Measurements from ENCODE around the gene TIPRL. TPM values are rescaled to one million over a fixed set of nuclear protein-coding genes. Genes with fewer than 3 reads are reported as not detected.

The TIPRL gene
- total RNA-seq, 4 donors from 2014 or later: 13.6 to 28.0 (median 22.5) TPM

DNA sequence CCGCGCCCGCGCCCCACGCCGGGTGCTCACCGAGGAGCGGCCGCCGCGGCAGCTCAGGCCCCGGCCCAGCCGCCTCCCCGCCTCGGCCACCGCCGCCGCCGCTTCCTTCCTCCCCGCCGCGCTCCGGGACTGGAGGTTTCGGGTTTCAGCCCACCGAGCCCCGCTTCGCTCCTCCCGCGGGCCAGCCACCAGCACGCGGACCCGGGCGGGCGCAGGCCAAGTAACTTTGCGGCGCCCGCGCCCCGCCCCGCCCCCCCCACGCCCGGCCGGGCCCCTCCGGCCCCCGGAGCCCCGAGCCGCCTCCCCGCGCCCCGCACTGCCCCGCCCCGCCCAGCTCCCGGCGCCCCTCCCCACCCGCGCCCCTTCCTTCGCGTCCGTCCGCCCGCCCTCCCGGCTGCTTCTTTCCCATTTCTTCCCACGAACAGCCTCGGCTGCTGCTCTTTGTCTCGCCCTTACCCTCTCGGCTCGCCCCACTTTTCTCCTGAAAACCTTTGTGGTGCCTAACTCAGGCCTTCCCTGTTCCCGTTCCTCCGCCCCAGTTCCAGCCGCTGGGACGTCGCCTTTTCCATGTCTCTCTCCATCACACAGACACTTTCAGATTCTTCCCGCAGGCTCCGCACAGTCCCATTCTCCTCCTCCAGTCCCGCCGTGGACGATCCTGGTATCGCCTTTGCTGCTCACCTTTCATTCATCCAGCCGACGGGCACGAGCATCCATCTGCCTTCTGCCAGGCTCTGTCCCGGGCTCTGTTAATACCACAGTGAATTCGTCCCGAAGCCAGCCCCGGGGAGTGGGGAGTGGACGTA lies 41.9 kb upstream of the TIPRL start, which contains the start of gene GPR161:
Gene GPR161 (minus strand): TSS at position 222 of the 806 bp plus-strand sequence. CDS start 32,080 bp downstream, outside the sequence.
- TF ChIP-seq CTCF (IDR thresholded peaks at IDR 0.05; ENCODE audit: low read depth): no peak

GRCh38 chr1:168137515-168137821 lies 41.3 kb upstream of the TIPRL start:
- TF ChIP-seq CTCF (IDR thresholded peaks at IDR 0.05; ENCODE audit: low read depth): no peak

DNA sequence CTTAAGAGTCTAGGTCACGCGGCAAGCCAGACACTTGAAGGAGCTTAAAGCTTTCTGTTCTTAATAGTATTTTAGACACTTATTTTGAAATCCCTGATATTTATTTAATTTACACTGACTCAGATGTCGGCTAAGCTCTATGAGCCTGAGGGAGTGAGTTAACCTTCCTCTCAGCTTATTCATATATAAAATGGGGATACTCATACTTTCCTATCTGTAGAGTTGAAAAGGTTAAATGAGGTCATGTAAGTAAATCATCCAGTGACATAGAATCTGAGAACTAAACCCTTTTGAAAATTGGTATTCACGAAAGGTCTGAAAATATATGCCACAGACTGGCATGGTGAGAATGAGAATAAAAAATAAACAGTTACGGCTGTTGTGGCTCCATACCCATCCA lies 40.6 kb upstream of the TIPRL start:
- TF ChIP-seq CTCF (IDR thresholded peaks at IDR 0.05; ENCODE audit: low read depth): no peak

DNA sequence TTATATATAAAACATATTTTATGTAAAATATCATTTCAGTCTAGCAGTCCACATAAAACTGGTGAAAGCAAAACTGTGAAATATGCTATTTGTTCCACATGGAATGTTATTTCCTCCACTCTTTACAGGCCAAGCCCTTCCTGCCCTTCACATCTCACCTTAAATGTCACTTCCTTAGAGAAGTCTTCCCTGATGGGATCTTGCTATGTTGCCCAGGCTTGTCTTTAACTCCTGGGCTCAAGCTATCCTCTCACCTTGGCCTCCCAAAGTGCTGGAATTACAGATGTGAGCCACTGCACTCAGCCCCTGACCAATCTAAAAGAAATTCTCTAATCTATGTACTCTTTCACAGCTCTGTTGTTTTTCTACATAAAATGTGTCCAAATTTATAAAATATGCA lies 39.7 kb upstream of the TIPRL start:
- no peak for TF ChIP-seq CTCF (IDR thresholded peaks at IDR 0.05; ENCODE audit: low read depth)

DNA sequence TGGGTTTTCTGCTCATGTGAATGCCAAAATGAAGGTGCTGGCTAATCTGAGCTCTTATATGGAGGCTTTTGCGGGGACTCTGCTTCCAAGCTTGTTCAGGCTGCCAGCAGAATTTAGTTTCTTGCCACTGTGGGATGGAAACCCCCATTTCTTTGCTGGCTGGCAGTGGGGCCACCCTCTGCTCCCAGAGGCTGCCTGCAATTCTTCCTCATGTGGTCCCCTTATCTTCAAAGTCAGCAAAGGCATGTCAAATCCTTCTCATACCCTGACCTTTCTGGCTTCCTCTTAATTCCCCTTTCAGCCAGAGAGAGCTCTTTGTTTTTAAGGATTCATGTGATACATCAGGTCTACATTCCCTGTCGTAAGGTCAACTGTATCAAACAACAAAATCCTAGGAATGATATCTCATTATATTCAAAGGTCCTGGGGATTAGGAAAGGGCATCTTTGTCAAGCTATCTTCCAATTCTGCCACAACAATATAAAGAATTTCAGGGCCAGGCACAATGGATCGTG lies 36.8 kb upstream of the TIPRL start:
- no peak for TF ChIP-seq CTCF (IDR thresholded peaks at IDR 0.05; ENCODE audit: low read depth)

- no peak for TF ChIP-seq CTCF (IDR thresholded peaks at IDR 0.05; ENCODE audit: low read depth)
Measured at GRCh38 chr1:168145184-168146159, 33.3 kb upstream of the TIPRL start.

- TF ChIP-seq CTCF (IDR thresholded peaks at IDR 0.05; ENCODE audit: low read depth): no peak
Measured at GRCh38 chr1:168146160-168146539, 32.6 kb upstream of the TIPRL start.

Measured in subcutaneous adipose tissue (tissue), 4 donors.